ENCODE results near the gene PLCL2.

GRCh38 chr3:17088017-17088416 lies 203.3 kb downstream of the PLCL2 start:
- TF ChIP-seq, protein P1, sequence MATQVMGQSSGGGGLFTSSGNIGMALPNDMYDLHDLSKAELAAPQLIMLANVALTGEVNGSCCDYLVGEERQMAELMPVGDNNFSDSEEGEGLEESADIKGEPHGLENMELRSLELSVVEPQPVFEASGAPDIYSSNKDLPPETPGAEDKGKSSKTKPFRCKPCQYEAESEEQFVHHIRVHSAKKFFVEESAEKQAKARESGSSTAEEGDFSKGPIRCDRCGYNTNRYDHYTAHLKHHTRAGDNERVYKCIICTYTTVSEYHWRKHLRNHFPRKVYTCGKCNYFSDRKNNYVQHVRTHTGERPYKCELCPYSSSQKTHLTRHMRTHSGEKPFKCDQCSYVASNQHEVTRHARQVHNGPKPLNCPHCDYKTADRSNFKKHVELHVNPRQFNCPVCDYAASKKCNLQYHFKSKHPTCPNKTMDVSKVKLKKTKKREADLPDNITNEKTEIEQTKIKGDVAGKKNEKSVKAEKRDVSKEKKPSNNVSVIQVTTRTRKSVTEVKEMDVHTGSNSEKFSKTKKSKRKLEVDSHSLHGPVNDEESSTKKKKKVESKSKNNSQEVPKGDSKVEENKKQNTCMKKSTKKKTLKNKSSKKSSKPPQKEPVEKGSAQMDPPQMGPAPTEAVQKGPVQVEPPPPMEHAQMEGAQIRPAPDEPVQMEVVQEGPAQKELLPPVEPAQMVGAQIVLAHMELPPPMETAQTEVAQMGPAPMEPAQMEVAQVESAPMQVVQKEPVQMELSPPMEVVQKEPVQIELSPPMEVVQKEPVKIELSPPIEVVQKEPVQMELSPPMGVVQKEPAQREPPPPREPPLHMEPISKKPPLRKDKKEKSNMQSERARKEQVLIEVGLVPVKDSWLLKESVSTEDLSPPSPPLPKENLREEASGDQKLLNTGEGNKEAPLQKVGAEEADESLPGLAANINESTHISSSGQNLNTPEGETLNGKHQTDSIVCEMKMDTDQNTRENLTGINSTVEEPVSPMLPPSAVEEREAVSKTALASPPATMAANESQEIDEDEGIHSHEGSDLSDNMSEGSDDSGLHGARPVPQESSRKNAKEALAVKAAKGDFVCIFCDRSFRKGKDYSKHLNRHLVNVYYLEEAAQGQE (IDR thresholded peaks at IDR 0.05; ENCODE audit: unreplicated experiment), result no peak
- no peak for TF ChIP-seq POLR2AphosphoS5 (IDR thresholded peaks at IDR 0.05; ENCODE audit: low read depth)
- no peak for TF ChIP-seq EZH2 (IDR thresholded peaks at IDR 0.05; ENCODE audit: low read depth, unreplicated experiment)
- no peak for TF ChIP-seq JUNB (IDR thresholded peaks at IDR 0.05; ENCODE audit: unreplicated experiment)
- TF ChIP-seq, protein P2, sequence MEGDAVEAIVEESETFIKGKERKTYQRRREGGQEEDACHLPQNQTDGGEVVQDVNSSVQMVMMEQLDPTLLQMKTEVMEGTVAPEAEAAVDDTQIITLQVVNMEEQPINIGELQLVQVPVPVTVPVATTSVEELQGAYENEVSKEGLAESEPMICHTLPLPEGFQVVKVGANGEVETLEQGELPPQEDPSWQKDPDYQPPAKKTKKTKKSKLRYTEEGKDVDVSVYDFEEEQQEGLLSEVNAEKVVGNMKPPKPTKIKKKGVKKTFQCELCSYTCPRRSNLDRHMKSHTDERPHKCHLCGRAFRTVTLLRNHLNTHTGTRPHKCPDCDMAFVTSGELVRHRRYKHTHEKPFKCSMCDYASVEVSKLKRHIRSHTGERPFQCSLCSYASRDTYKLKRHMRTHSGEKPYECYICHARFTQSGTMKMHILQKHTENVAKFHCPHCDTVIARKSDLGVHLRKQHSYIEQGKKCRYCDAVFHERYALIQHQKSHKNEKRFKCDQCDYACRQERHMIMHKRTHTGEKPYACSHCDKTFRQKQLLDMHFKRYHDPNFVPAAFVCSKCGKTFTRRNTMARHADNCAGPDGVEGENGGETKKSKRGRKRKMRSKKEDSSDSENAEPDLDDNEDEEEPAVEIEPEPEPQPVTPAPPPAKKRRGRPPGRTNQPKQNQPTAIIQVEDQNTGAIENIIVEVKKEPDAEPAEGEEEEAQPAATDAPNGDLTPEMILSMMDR (conservative IDR thresholded peaks at IDR 0.05; ENCODE audit: low read depth in 2 of 2), result no peak
- no peak for TF ChIP-seq ZNF114 (CRISPR knock-in tag; IDR thresholded peaks at IDR 0.05)
- TF ChIP-seq EZH2phosphoT487 (IDR thresholded peaks at IDR 0.05; ENCODE audit: unreplicated experiment), result no peak
- no peak for TF ChIP-seq ZNF331 (CRISPR knock-in tag; IDR thresholded peaks at IDR 0.05; ENCODE audit: low read depth)

Data from GM23338 (cell line).